Fibroblast of lung (primary cell): ENCODE data around the gene CUEDC1. TPM values are rescaled to one million over a fixed set of nuclear protein-coding genes. Genes with fewer than 3 reads are reported as not detected.

Source experiments
- DNase-seq, 2 donors: peaks; one replicate each; pipeline versions ENCODE4 v3.0.0 to v3.0.0-alpha.2; 2010; ENCODE audit warnings: low read depth in 2 of 2
- H2AFZ ChIP-seq: 2 replicates; pipeline ENCODE4 v1.5.1; 2012; ENCODE audit warnings: low read length, control low read depth, inconsistent platforms
- H3K27ac ChIP-seq: 2 replicates; pipeline ENCODE4 v1.5.1; 2011; ENCODE audit warnings: low read length, control low read depth; ENCODE audit not compliant: insufficient read depth
- H3K27me3 ChIP-seq: 2 replicates; pipeline ENCODE4 v1.5.1; 2011; ENCODE audit warnings: mild to moderate bottlenecking, low read length; ENCODE audit not compliant: control insufficient read depth, insufficient read depth
- H3K36me3 ChIP-seq: 2 replicates; pipeline ENCODE4 v1.5.1; 2011; ENCODE audit warnings: low read length; ENCODE audit not compliant: control insufficient read depth, insufficient read depth
- H3K4me1 ChIP-seq: 2 replicates; pipeline ENCODE4 v1.5.1; 2011; ENCODE audit warnings: low read length; ENCODE audit not compliant: control insufficient read depth, insufficient read depth; ENCODE audit errors: extremely low read depth
- H3K4me2 ChIP-seq: 2 replicates; pipeline ENCODE4 v1.5.1; 2011; ENCODE audit warnings: low read length, control low read depth; ENCODE audit not compliant: insufficient read depth; ENCODE audit errors: extremely low read depth
- H3K4me3 ChIP-seq, 4 experiments: fragments of 200-600 bp in 1 of 4; sonication (generic) in 1 of 4; replicated peaks in 1 of 4; 2 replicates each; pipeline ENCODE4 v1.5.1; 2011 to 2016; ENCODE audit warnings: low read length in 4 of 4, low read depth in 3 of 4, mild to moderate bottlenecking in 3 of 4, control low read depth in 2 of 4, inconsistent platforms in 1 of 4, mixed read lengths in 1 of 4; ENCODE audit not compliant: insufficient read depth in 1 of 4; ENCODE audit errors: control extremely low read depth in 1 of 4
- H3K79me2 ChIP-seq: 2 replicates; pipeline ENCODE4 v1.5.1; 2012; ENCODE audit warnings: mild to moderate bottlenecking, low read length, inconsistent platforms; ENCODE audit not compliant: control insufficient read depth, insufficient read depth
- H3K9ac ChIP-seq: 2 replicates; pipeline ENCODE4 v1.5.1; 2011; ENCODE audit warnings: mild to moderate bottlenecking, low read length, control low read depth; ENCODE audit not compliant: insufficient read depth
- H3K9me3 ChIP-seq: 2 replicates; pipeline ENCODE4 v1.5.1; 2012; ENCODE audit warnings: low read depth, low read length; ENCODE audit not compliant: control insufficient read depth, insufficient read depth
- H4K20me1 ChIP-seq: 2 replicates; pipeline ENCODE4 v1.5.1; 2011; ENCODE audit warnings: low read length; ENCODE audit not compliant: control insufficient read depth, insufficient read depth; ENCODE audit errors: extremely low read depth
- CTCF ChIP-seq, 2 donors: IDR thresholded peaks in 1 of 2; conservative IDR thresholded peaks in 1 of 2; 1 replicate in 1 of 2; 2 replicates in 1 of 2; pipeline ENCODE4 v1.5.1; 2011 to 2012; ENCODE audit warnings: low read length in 2 of 2, control low read depth in 1 of 2, inconsistent platforms in 1 of 2, low read depth in 1 of 2, mild to moderate bottlenecking in 1 of 2
- EZH2 ChIP-seq: IDR thresholded peaks from 2 replicates; pipeline ENCODE4 v1.5.1; 2012; ENCODE audit warnings: low read length, control low read depth, mild to moderate bottlenecking; ENCODE audit errors: missing control alignments
- polyA plus RNA-seq, 2 donors: library from polyadenylated mRNA; depleted of rRNA in 1 of 2; stranded (reverse) in 1 of 2; unstranded in 1 of 2; fragments of >200 nt; gene quantifications; 2 replicates each; pipeline ENCODE4 v1.2.1, GENCODE V29; 2011 to 2012; ENCODE audit warnings: missing spikeins in 1 of 2
- total RNA-seq: library from RNA; depleted of rRNA; stranded (reverse); fragments of >200 nt; gene quantifications from 2 replicates; pipeline ENCODE4 v1.2.1, GENCODE V29; 2014

Gene CUEDC1
- total and polyA plus RNA-seq, 2 donors (not counting 1 experiment from before 2014, with no cell fraction given) = 11.9 to 34.9 TPM

- Histone ChIP-seq H3K9me3 (no peaks in the 10 kb centered on the region), H3K79me2 (no peaks in the 10 kb centered on the region), H3K27me3 (no peaks in the 10 kb centered on the region), H3K4me2 (no peak overlapping the region), H3K4me3 (no peak overlapping the region), H4K20me1 (no peaks in the 10 kb centered on the region), H3K36me3 (peaks cover 9% of the 10 kb centered on the region), H2AFZ (no peak overlapping the region), H3K27ac (no peak overlapping the region), H3K9ac (no peak overlapping the region), H3K4me1 (peaks cover 9% of the 10 kb centered on the region)
- TF ChIP-seq CTCF (conservative IDR thresholded peaks at IDR 0.05 in 1 of 2, IDR thresholded peaks at IDR 0.05 in 1 of 2; ENCODE audit: low read depth in 1 of 2, low read length in 2 of 2) (no peak), EZH2 (no peak)
- no peak for DNase-seq
Measured at GRCh38 chr17:57972151-57972550, 16.9 kb upstream of the CUEDC1 start.

- no peak for DNase-seq
- H4K20me1 ChIP-seq = no peaks in the 10 kb centered on the region
- no peaks in the 10 kb centered on the region for H3K79me2 ChIP-seq
- no peak overlapping the region for H3K4me2 ChIP-seq
- no peak overlapping the region for H2AFZ ChIP-seq
- no peaks in the 10 kb centered on the region for H3K9me3 ChIP-seq
- H3K27ac ChIP-seq = no peak overlapping the region
- H3K36me3 ChIP-seq = peaks cover 5% of the 10 kb centered on the region
- H3K4me3 ChIP-seq = no peak overlapping the region
- TF ChIP-seq EZH2 = no peak
- peaks cover 9% of the 10 kb centered on the region for H3K4me1 ChIP-seq
- no peaks in the 10 kb centered on the region for H3K27me3 ChIP-seq
- no peak overlapping the region for H3K9ac ChIP-seq
Measured at GRCh38 chr17:57971572-57971971, 16.4 kb upstream of the CUEDC1 start.

- no peak overlapping the region for H3K27ac ChIP-seq
- no peak overlapping the region for H3K9ac ChIP-seq
- no peaks in the 10 kb centered on the region for H4K20me1 ChIP-seq
- no peaks in the 10 kb centered on the region for H3K9me3 ChIP-seq
- no peak for TF ChIP-seq CTCF (conservative IDR thresholded peaks at IDR 0.05 in 1 of 2, IDR thresholded peaks at IDR 0.05 in 1 of 2; ENCODE audit: low read depth in 1 of 2, low read length in 2 of 2)
- TF ChIP-seq EZH2 = no peak
- no peaks in the 10 kb centered on the region for H3K27me3 ChIP-seq
- H3K79me2 ChIP-seq = no peaks in the 10 kb centered on the region
- no peak overlapping the region for H3K4me2 ChIP-seq
- no peak overlapping the region for H2AFZ ChIP-seq
- H3K36me3 ChIP-seq = peaks cover 5% of the 10 kb centered on the region
- no peak overlapping the region for H3K4me3 ChIP-seq
- DNase-seq = peak in 1 of 2 donors; percentile 34
- peaks cover 9% of the 10 kb centered on the region for H3K4me1 ChIP-seq
Measured at GRCh38 chr17:57970710-57971109, 15.5 kb upstream of the CUEDC1 start.
